Measurements from ENCODE around the gene LTA. TPM values are rescaled to one million over a fixed set of nuclear protein-coding genes. Genes with fewer than 3 reads are reported as not detected.

LTA gene
- total RNA-seq, 2 donors from 2014 or later = not detected

DNA sequence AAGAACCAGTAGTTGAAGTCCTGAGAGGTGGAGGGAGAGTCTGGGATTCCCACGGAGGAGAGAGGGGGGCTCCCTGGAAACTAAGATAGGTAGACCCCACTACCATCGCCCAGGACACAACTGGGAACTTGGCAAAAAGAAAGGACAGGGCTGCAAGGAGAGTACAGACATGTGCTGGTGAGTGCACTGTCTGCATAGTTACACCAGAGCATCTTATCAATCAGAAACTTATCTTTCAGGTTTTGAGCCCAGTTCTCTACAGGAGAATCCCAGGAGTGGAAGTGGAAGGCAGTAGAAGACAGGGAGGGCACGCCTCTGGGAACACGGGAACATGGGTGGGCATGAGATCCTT, 12.5 kb upstream of the LTA start:
- Histone ChIP-seq H3K4me3 (no peak overlapping the region), H3K9me3 (no peaks in the 10 kb centered on the region), H3K4me1 (peaks cover 0 to 39% of the 10 kb centered on the region in 2 donors), H3K36me3 (peaks cover 36% of the 10 kb centered on the region), H3K27me3 (no peaks in the 10 kb centered on the region), H3K27ac (peak overlapping the region; percentile 53 to 54)
- DNase-seq (ENCODE audit: low spot score) = no peak
- TF ChIP-seq, protein P1, sequence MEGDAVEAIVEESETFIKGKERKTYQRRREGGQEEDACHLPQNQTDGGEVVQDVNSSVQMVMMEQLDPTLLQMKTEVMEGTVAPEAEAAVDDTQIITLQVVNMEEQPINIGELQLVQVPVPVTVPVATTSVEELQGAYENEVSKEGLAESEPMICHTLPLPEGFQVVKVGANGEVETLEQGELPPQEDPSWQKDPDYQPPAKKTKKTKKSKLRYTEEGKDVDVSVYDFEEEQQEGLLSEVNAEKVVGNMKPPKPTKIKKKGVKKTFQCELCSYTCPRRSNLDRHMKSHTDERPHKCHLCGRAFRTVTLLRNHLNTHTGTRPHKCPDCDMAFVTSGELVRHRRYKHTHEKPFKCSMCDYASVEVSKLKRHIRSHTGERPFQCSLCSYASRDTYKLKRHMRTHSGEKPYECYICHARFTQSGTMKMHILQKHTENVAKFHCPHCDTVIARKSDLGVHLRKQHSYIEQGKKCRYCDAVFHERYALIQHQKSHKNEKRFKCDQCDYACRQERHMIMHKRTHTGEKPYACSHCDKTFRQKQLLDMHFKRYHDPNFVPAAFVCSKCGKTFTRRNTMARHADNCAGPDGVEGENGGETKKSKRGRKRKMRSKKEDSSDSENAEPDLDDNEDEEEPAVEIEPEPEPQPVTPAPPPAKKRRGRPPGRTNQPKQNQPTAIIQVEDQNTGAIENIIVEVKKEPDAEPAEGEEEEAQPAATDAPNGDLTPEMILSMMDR (IDR thresholded peaks at IDR 0.05) = no peak

DNA sequence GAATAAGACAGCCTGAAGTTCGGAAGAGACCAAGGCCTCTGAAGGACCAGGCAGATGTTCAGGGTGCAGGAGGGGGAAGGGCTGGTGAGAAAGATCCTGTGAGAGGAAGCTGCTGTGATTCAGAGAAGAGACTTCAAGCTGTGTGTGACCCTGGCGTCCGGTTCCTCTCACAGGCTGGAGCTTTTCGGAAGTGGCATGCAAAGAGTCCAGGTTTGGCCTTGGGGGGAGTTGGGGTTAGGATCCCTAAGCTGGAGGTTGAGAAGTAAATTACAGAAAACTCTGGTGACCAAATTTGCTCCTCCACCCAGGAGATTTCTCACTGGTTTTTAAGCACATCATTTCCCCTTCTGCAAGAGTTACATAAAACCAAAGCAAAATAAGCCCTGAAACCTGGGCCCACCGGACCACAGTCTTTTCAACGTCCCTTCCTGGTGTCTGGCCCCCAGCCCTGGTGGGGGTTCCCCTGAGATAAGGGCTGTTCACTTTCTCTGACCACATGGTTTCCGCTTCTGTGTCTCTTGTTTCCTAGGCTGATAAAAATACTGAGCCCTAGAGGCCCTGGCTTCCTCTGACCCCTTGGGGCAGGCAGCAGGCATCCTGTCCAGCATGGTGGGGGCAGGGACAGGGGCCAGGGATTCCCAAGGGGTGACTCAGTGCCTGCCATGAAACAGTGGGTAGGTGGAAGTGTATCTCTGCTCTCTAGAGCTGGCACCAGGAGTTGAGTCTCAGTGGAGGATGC, 12.0 kb upstream of the LTA start:
- peaks cover 0 to 39% of the 10 kb centered on the region in 2 donors for H3K4me1 ChIP-seq
- no peaks in the 10 kb centered on the region for H3K27me3 ChIP-seq
- no peak overlapping the region for H3K4me3 ChIP-seq
- TF ChIP-seq, protein P1 (IDR thresholded peaks at IDR 0.05) = no peak
- peak; percentile 74 for DNase-seq (ENCODE audit: low spot score)
- H3K27ac ChIP-seq = peak overlapping the region; percentile 53 to 54
- no peaks in the 10 kb centered on the region for H3K9me3 ChIP-seq
- peaks cover 36% of the 10 kb centered on the region for H3K36me3 ChIP-seq

DNA sequence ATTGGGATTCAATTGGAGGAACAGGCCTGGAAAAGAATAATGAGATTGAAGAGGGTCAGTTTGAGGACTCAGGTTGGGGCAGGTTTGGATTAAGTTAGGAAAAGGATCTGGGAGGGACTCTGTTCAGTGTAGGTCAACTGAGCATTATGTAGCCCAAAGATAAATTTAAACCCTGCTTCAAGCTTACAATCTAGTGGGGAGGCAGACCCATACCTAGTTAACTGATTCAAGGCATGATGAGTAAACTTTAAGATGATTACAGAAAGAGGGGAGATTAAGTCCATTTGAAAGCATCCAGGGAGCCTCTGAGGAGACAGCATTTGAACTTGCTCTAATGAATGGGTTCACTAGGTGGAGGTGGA, 11.4 kb upstream of the LTA start:
- Histone ChIP-seq H3K36me3 (peaks cover 36% of the 10 kb centered on the region), H3K4me3 (no peak overlapping the region), H3K27ac (peak overlapping the region; percentile 53 to 54), H3K27me3 (no peaks in the 10 kb centered on the region), H3K4me1 (peaks cover 0 to 39% of the 10 kb centered on the region in 2 donors), H3K9me3 (no peaks in the 10 kb centered on the region)
- no peak for DNase-seq (ENCODE audit: low spot score)
- TF ChIP-seq, protein P1 (IDR thresholded peaks at IDR 0.05) = no peak

DNA sequence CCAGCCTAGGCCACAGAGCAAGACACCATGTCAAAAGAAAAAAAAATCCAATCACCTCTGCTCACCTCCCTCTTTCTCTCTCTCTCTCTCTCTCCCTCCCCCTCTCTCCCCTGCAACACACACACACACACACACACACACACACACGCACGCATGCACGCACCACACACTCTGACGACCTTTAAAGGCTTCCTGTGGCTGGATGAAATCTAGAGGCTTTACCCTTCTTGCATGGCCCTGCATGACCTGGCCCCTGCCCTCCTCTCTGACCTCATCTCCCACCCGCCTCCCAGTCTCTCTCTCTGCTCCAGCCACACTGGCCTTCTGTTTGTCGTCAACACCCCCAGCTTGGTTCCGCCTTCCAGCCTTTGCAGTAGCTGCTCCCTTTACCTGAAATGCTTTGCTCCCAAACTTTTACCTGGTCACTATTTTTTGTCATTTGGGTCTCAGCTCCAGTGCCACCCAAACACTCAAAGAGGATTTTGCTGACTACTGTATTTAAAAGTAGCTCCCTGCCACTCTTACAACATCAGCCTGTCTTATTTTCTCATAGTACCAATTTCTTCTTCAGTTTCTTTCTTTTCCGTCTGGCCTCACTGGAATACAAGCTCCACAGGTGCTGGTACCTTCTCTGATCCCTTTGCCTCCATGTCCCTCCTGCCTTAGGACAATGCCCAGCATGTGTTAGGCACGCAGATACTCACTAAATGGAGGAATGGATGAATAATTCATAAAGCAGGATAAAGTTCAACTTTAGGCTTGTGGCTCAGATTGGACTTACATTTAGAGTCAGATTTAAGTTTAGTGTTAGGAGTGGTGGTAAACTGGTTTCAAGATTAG, 4.3 kb upstream of the LTA start:
- H3K27me3 ChIP-seq = no peaks in the 10 kb centered on the region
- H3K36me3 ChIP-seq = no peaks in the 10 kb centered on the region
- H3K4me3 ChIP-seq = no peak overlapping the region
- no peak overlapping the region for H3K27ac ChIP-seq
- DNase-seq (ENCODE audit: low spot score) = no peak
- TF ChIP-seq, protein P1 (IDR thresholded peaks at IDR 0.05) = no peak
- H3K9me3 ChIP-seq = no peaks in the 10 kb centered on the region
- H3K4me1 ChIP-seq = no peaks in the 10 kb centered on the region

DNA sequence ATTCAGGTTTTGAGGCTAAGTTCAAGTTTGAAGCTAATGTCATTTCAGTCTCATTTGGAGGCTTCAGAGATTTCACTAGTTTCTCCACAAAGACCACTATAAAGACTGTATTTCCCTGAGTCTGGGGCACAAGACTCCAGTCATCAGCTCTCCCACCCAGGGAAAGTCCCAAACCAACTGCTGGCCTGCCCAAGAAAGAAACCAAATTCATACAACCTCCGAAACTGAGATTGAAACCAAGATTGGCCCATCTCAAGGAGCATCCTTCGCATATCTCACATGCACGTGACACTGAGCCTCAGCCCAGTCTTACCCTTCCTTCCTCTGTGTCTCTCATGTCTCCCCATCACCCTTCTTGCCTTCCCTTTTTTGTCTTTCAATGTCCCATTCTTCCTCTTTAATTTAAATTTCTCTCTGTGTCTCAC, 3.5 kb upstream of the LTA start:
- Histone ChIP-seq H3K4me3 (no peak overlapping the region), H3K27ac (no peak overlapping the region), H3K27me3 (no peaks in the 10 kb centered on the region), H3K9me3 (no peaks in the 10 kb centered on the region), H3K4me1 (no peaks in the 10 kb centered on the region), H3K36me3 (no peaks in the 10 kb centered on the region)
- DNase-seq (ENCODE audit: low spot score) = no peak
- TF ChIP-seq, protein P1 (IDR thresholded peaks at IDR 0.05) = no peak
